Stimulated activated CD4-positive, alpha-beta T cell treated with anti-CD3 and anti-CD28 coated beads, Interleukin-2, amount 100 ng/mL, for 24 hours (primary cell): ENCODE results near the gene ALX4.

ENCODE experiments used
- DNase-seq, 2 donors: peaks; one replicate each; pipeline ENCODE4 v3.0.0-alpha.2; 2020

Gene ALX4

GRCh38 chr11:44335052-44335760 is 25.3 kb upstream of the ALX4 start:
- no peak for DNase-seq

GRCh38 chr11:44334356-44335004 is 24.5 kb upstream of the ALX4 start:
- no peak for DNase-seq

GRCh38 chr11:44333271-44334218 is 23.6 kb upstream of the ALX4 start:
- DNase-seq, result no peak

- no peak for DNase-seq
Observed at GRCh38 chr11:44332665-44333064, 22.7 kb upstream of the ALX4 start.

GRCh38 chr11:44329472-44330230 is 19.7 kb upstream of the ALX4 start:
- DNase-seq, result no peak

- DNase-seq, result no peak
Observed at GRCh38 chr11:44328138-44328660, 18.3 kb upstream of the ALX4 start.

GRCh38 chr11:44327730-44328129 is 17.8 kb upstream of the ALX4 start:
- DNase-seq, result no peak

GRCh38 chr11:44326615-44327475 is 16.9 kb upstream of the ALX4 start:
- DNase-seq, result no peak

- DNase-seq, result no peak
Observed at GRCh38 chr11:44325698-44326097, 15.8 kb upstream of the ALX4 start.

GRCh38 chr11:44324749-44325525 is 15.0 kb upstream of the ALX4 start:
- no peak for DNase-seq

GRCh38 chr11:44324222-44324621 is 14.3 kb upstream of the ALX4 start:
- DNase-seq, result no peak

- DNase-seq, result no peak
Observed at GRCh38 chr11:44322243-44322642, 12.3 kb upstream of the ALX4 start.

- no peak for DNase-seq
Observed at GRCh38 chr11:44321059-44321458, 11.1 kb upstream of the ALX4 start.

GRCh38 chr11:44320289-44320973 is 10.5 kb upstream of the ALX4 start:
- no peak for DNase-seq

- DNase-seq, result no peak
Observed at GRCh38 chr11:44319552-44320288, 9.8 kb upstream of the ALX4 start.

GRCh38 chr11:44319170-44319551 is 9.2 kb upstream of the ALX4 start:
- no peak for DNase-seq

GRCh38 chr11:44318369-44318768 is 8.4 kb upstream of the ALX4 start:
- DNase-seq, result no peak

- DNase-seq, result no peak
Observed at GRCh38 chr11:44316659-44317240, 6.8 kb upstream of the ALX4 start.
